HepG2 (cell line): ENCODE measurements around the gene SLC9A1. TPM values are rescaled to one million over a fixed set of nuclear protein-coding genes. Genes with fewer than 3 reads are reported as not detected.
A peak's percentile ranks its signal among the peaks of the same experiment; 100 is the strongest.

Experiments used
- CTCF ChIP-seq: sonication (generic); formaldehyde crosslinking; IDR thresholded peaks from 2 replicates; pipeline ENCODE4 v1.5.0; 2020; ENCODE audit warnings: mild to moderate bottlenecking, missing genetic modification reagents, moderate library complexity
- E2F2 ChIP-seq: sonication (generic); formaldehyde crosslinking; IDR thresholded peaks from 2 replicates; pipeline ENCODE4 v1.4.0; 2020; ENCODE audit warnings: missing genetic modification reagents, borderline replicate concordance
- MXD3 ChIP-seq: IDR thresholded peaks from 2 replicates; pipeline ENCODE4 v1.6.1; 2016; ENCODE audit warnings: mild to moderate bottlenecking, missing biosample characterization, missing genetic modification reagents
- NFE2 ChIP-seq: sonication (generic); formaldehyde crosslinking; IDR thresholded peaks from 2 replicates; pipeline ENCODE4 v1.4.0; 2020; ENCODE audit warnings: missing genetic modification reagents
- PCBP1 ChIP-seq: fragments of 200-400 bp; formaldehyde crosslinking; IDR thresholded peaks from 2 replicates; pipeline ENCODE4 v1.6.1; 2017; ENCODE audit warnings: mild to moderate bottlenecking, low read depth, low read length, borderline replicate concordance
- PCBP2 ChIP-seq: fragments of 200-400 bp; formaldehyde crosslinking; optimal IDR thresholded peaks from 2 replicates; pipeline ENCODE3; 2018; ENCODE audit warnings: low read length, low read depth; ENCODE audit not compliant: poor library complexity, severe bottlenecking
- PPARG ChIP-seq: conservative IDR thresholded peaks from 2 replicates; pipeline ENCODE4 v1.6.1; 2016; ENCODE audit warnings: missing biosample characterization, missing genetic modification reagents
- TMF1 ChIP-seq: sonication (generic); formaldehyde crosslinking; IDR thresholded peaks from 2 replicates; pipeline ENCODE4 v1.8.1; 2022; ENCODE audit warnings: low read depth, missing genetic modification reagents
- TRIM22 ChIP-seq: fragments of 450-650 bp; IDR thresholded peaks from 2 replicates; pipeline ENCODE4 v1.6.1; 2017
- ZBTB40 ChIP-seq, 2 experiments: fragments of 450-650 bp in 1 of 2; sonication (generic) in 1 of 2; formaldehyde crosslinking in 1 of 2; IDR thresholded peaks; 2 replicates each; pipeline versions ENCODE4 v1.6.1 to v1.8.0; 2016 to 2022; ENCODE audit warnings: antibody characterized with exemption in 1 of 2, mild to moderate bottlenecking in 1 of 2, missing genetic modification reagents in 1 of 2
- ZBTB7A ChIP-seq: sonication (generic); formaldehyde crosslinking; IDR thresholded peaks from 2 replicates; pipeline ENCODE4 v1.8.0; 2022; ENCODE audit warnings: mild to moderate bottlenecking, missing genetic modification reagents
- ZNF136 ChIP-seq: sonication (generic); formaldehyde crosslinking; IDR thresholded peaks from 2 replicates; pipeline ENCODE4 v1.8.1; 2022; ENCODE audit warnings: low read depth, mild to moderate bottlenecking, moderate library complexity, missing genetic modification reagents
- ZNF431 ChIP-seq: sonication (generic); formaldehyde crosslinking; IDR thresholded peaks from 2 replicates; pipeline ENCODE4 v1.9.0; 2022; ENCODE audit warnings: missing genetic modification reagents, low read depth, mild to moderate bottlenecking, borderline replicate concordance
- ZNF569 ChIP-seq: sonication (generic); formaldehyde crosslinking; IDR thresholded peaks from 2 replicates; pipeline ENCODE4 v1.5.0; 2020; ENCODE audit warnings: mild to moderate bottlenecking, missing genetic modification reagents, moderate library complexity, borderline replicate concordance
- polyA plus RNA-seq, 8 experiments: library from polyadenylated mRNA; depleted of rRNA in 3 of 8; stranded (reverse) in 7 of 8; unstranded in 1 of 8; fragments of >200 nt; fragmentation: Illumina TruSeq in 4 of 8; extraction: Trizol in 4 of 8; gene quantifications; 2 replicates each; pipeline versions ENCODE4 v1.2.1 to v1.2.3, GENCODE V29; 2011 to 2016; ENCODE audit warnings: low read depth in 4 of 8, missing spikeins in 1 of 8, mixed read lengths in 1 of 8; ENCODE audit not compliant: insufficient read depth in 1 of 8
- total RNA-seq, 5 experiments: library from RNA; depleted of rRNA; stranded (reverse); fragments of >200 nt; fragmentation: Illumina TruSeq; extraction: Trizol; gene quantifications; 2 replicates each; pipeline ENCODE4 v1.2.3, GENCODE V29; 2016; ENCODE audit warnings: low read depth in 1 of 5

SLC9A1 gene
- total and polyA plus RNA-seq, 2 of the 13 experiments (the other 11 are each of a cell fraction or from before 2014, with no cell fraction given) = 1.4 to 2.9 TPM

GRCh38 chr1:27098431-27099134 is 56.3 kb downstream of the SLC9A1 start (continued):
- TF ChIP-seq NFE2 (CRISPR knock-in tag) (no peak), MXD3 (no peak), TMF1 (no peak), E2F2 (CRISPR knock-in tag) (no peak), PCBP2 (no peak), ZNF431 (CRISPR knock-in tag) (no peak), PPARG (CRISPR knock-in tag) (peak; percentile 75), TRIM22 (no peak), ZNF569 (CRISPR knock-in tag) (no peak), CTCF (CRISPR knock-in tag) (peak; percentile 13; the same call in 1 of the 2 replicates), ZBTB7A (CRISPR knock-in tag) (no peak; the same call in 1 of the 2 replicates), PCBP1 (no peak), ZNF136 (CRISPR knock-in tag) (no peak), ZBTB40 (IDR thresholded peaks at IDR 0.05) (no peak), ZBTB40 (CRISPR knock-in tag; IDR thresholded peaks at IDR 0.05) (no peak)
